Measurements from ENCODE around the gene NIM1K.

DNA sequence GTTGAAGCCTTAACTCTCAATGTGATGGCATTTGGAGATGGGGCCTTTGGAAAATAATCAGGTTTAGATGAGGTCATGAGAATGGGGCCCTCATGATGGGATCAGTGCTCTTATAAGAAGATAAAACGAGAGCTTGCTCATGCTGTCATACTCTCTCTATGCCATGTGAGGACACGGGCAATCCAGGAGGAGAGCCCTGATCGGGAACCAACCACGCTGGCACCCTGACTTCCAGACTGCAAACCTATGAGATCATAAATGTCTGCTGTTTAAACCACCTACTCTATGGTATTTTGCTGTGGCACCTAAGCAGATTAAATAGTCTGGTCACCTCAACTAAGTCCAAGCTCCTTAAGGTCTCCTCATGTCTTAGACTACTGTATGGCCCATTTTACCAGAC, 111.2 kb downstream of the NIM1K start:
- TF ChIP-seq, protein P1, sequence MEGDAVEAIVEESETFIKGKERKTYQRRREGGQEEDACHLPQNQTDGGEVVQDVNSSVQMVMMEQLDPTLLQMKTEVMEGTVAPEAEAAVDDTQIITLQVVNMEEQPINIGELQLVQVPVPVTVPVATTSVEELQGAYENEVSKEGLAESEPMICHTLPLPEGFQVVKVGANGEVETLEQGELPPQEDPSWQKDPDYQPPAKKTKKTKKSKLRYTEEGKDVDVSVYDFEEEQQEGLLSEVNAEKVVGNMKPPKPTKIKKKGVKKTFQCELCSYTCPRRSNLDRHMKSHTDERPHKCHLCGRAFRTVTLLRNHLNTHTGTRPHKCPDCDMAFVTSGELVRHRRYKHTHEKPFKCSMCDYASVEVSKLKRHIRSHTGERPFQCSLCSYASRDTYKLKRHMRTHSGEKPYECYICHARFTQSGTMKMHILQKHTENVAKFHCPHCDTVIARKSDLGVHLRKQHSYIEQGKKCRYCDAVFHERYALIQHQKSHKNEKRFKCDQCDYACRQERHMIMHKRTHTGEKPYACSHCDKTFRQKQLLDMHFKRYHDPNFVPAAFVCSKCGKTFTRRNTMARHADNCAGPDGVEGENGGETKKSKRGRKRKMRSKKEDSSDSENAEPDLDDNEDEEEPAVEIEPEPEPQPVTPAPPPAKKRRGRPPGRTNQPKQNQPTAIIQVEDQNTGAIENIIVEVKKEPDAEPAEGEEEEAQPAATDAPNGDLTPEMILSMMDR (conservative IDR thresholded peaks at IDR 0.05), result no peak
- no peak for TF ChIP-seq EZH2 (IDR thresholded peaks at IDR 0.05; ENCODE audit: low read depth)
